ENCODE data around the gene WEE1. TPM values are rescaled to one million over a fixed set of nuclear protein-coding genes. Genes with fewer than 3 reads are reported as not detected.

Gene WEE1
- total RNA-seq, 1 donor from 2014 or later, result 66.4 TPM

GRCh38 chr11:9609841-9610240 lies 36.4 kb downstream of the WEE1 start:
- no peak overlapping the region for H3K27ac Mint-ChIP-seq
- H3K27me3 Mint-ChIP-seq (ENCODE audit: low read depth), result no peaks in the 10 kb centered on the region
- peaks cover 17% of the 10 kb centered on the region for H3K4me1 Mint-ChIP-seq
- no peaks in the 10 kb centered on the region for H3K36me3 Mint-ChIP-seq
- DNase-seq (ENCODE audit: low spot score in 2 of 2, unreplicated experiment in 2 of 2), result no peak
- H3K9me3 Mint-ChIP-seq, result peaks cover 3% of the 10 kb centered on the region
- TF ChIP-seq CTCF (IDR thresholded peaks at IDR 0.05; ENCODE audit: unreplicated experiment), result no peak
- no peak overlapping the region for H3K4me3 Mint-ChIP-seq

DNA sequence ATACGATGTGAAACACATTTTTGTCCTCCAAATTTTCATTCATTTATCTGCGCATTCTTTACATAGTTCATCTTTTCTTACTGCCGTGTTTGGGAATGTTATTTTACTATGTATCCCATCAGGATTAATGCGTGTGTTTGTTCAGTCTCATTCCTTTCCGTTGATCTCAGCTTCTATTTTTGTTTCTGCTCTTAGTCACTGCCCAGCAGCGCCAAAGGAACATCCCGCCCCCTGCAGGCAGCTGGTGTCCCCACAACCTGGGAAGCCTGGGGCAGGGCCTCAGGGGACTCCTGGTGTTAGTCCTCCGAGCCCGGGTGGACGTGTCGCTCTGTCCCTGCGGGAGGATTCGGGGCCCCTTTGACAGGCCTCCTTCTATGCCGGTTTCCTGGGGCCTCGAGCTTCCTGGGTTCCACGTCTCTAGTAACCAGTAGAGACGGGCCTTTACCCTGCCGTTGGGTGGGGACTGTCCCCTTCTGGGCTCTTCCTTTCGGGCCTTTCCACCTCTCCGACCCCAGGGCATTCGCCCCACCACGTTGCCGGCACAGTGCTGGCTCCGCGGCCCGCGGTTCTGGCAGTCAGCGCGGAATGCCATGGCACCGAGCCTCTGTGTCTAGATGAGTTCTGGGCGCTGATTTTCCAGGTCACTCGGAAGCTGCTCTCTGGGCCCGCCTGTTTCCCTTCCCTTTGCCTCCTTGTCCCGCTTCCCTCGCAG lies 39.8 kb downstream of the WEE1 start:
- Mint-ChIP-seq H3K4me3 (peak overlapping the region; percentile 77), H3K36me3 (no peaks in the 10 kb centered on the region), H3K27ac (peak overlapping the region; percentile 100), H3K9me3 (peaks cover 3% of the 10 kb centered on the region), H3K27me3 (ENCODE audit: low read depth) (no peaks in the 10 kb centered on the region), H3K4me1 (peaks cover 39% of the 10 kb centered on the region)
- peak; percentile 85 for TF ChIP-seq CTCF (IDR thresholded peaks at IDR 0.05; ENCODE audit: unreplicated experiment)
- DNase-seq (ENCODE audit: low spot score in 2 of 2, unreplicated experiment in 2 of 2), result peak; percentile 90 to 96

DNA sequence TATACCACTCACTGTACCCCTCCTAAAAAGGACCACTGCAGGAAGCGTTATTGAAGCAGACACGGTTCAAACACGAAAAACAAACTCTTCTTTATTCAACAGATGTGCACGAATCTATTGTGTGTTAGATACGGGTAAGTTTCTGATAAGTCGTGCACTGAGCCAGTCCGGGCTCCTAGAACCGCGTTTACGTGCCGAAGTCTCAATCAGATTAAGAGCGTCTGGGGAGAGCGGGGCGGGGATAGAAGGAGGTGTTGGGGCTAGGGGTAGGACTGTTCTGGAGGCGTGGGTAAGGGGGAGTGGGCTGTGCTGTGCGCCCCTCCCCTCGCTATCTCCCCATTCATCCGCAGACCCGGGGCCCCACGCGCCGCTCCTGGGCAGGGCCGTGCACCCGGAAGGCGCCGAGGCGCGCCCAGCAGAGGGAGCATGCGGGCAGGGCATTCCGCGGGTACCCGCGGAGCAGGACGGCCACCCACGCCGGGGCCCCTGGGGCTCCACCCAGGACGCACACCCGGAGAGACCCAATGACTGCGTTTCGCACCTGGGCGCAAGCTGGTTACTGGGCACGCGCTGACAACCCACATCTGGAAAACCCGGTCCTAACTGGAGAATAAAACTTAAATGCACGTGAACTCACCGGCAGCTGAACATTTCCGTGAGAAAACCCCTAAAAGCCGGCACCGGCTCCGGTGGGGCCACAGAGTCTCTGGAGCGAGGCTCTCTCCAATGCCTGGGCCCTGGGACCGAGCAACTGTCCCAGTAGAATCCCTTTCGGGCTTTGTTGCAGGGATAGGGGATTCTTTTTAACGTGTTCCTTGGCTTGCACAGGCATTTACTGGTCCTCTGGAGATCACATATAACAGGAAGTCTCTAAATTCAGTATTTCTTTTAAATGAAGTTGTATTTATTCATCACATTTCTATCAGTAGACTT lies 40.6 kb downstream of the WEE1 start:
- H3K9me3 Mint-ChIP-seq, result peaks cover 3% of the 10 kb centered on the region
- H3K4me3 Mint-ChIP-seq, result peak overlapping the region; percentile 77
- peaks cover 43% of the 10 kb centered on the region for H3K4me1 Mint-ChIP-seq
- H3K27ac Mint-ChIP-seq, result peak overlapping the region; percentile 100
- peak; percentile 80 to 91 for DNase-seq (ENCODE audit: low spot score in 2 of 2, unreplicated experiment in 2 of 2)
- peak; percentile 62 for TF ChIP-seq CTCF (IDR thresholded peaks at IDR 0.05; ENCODE audit: unreplicated experiment)
- no peaks in the 10 kb centered on the region for H3K36me3 Mint-ChIP-seq
- H3K27me3 Mint-ChIP-seq (ENCODE audit: low read depth), result no peaks in the 10 kb centered on the region

- H3K9me3 Mint-ChIP-seq, result no peaks in the 10 kb centered on the region
- H3K36me3 Mint-ChIP-seq, result no peaks in the 10 kb centered on the region
- no peak for TF ChIP-seq CTCF (IDR thresholded peaks at IDR 0.05; ENCODE audit: unreplicated experiment)
- peak overlapping the region; percentile 93 for H3K27ac Mint-ChIP-seq
- H3K27me3 Mint-ChIP-seq (ENCODE audit: low read depth), result no peaks in the 10 kb centered on the region
- peak overlapping the region; percentile 77 for H3K4me3 Mint-ChIP-seq
- DNase-seq (ENCODE audit: low spot score in 2 of 2, unreplicated experiment in 2 of 2), result no peak
- H3K4me1 Mint-ChIP-seq, result peaks cover 43% of the 10 kb centered on the region
Measured at GRCh38 chr11:9615031-9615451, 41.6 kb downstream of the WEE1 start.

DNA sequence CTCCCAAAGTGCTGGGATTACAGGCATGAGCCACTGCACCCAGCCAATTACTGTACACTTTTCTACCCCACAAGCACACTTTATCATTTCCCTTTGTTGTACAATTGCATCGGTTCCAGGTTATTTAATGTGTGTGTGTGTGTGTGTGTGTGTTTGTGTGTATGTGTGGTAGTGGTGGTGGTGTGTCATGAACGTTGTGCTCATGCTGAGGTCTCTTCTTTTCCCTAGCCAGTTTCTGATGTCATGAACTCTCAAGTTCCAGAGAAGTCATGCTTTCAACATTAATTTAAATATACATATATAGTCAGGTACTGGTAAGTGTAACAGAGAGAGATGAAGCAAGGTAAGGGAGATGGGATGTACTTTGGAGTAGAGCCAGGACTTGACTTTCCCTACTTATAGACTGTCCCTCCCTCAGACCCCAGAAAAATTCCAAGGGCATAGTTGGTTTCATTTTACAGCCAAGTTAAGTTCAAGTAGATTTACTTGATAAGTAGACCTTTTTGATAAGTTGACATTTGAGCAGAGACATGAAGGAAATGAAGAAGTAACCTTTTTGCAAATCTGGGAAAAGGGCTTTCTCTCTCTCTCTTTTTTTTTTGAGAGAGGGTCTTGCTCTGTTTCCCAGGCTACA lies 42.7 kb downstream of the WEE1 start:
- Mint-ChIP-seq H3K36me3 (no peaks in the 10 kb centered on the region), H3K27me3 (ENCODE audit: low read depth) (no peaks in the 10 kb centered on the region), H3K9me3 (no peaks in the 10 kb centered on the region), H3K4me1 (peaks cover 43% of the 10 kb centered on the region), H3K27ac (peak overlapping the region; percentile 47), H3K4me3 (no peak overlapping the region)
- DNase-seq (ENCODE audit: low spot score in 2 of 2, unreplicated experiment in 2 of 2), result no peak
- TF ChIP-seq CTCF (IDR thresholded peaks at IDR 0.05; ENCODE audit: unreplicated experiment), result no peak
